Fibroblast of lung (primary cell): ENCODE data around the gene WHRN. TPM values are rescaled to one million over a fixed set of nuclear protein-coding genes. Genes with fewer than 3 reads are reported as not detected.

Experiments
- DNase-seq, 2 donors: peaks; one replicate each; pipeline versions ENCODE4 v3.0.0 to v3.0.0-alpha.2; 2010; ENCODE audit warnings: low read depth in 2 of 2
- H2AFZ ChIP-seq: 2 replicates; pipeline ENCODE4 v1.5.1; 2012; ENCODE audit warnings: low read length, control low read depth, inconsistent platforms
- H3K27ac ChIP-seq: 2 replicates; pipeline ENCODE4 v1.5.1; 2011; ENCODE audit warnings: low read length, control low read depth; ENCODE audit not compliant: insufficient read depth
- H3K27me3 ChIP-seq: 2 replicates; pipeline ENCODE4 v1.5.1; 2011; ENCODE audit warnings: mild to moderate bottlenecking, low read length; ENCODE audit not compliant: control insufficient read depth, insufficient read depth
- H3K36me3 ChIP-seq: 2 replicates; pipeline ENCODE4 v1.5.1; 2011; ENCODE audit warnings: low read length; ENCODE audit not compliant: control insufficient read depth, insufficient read depth
- H3K4me1 ChIP-seq: 2 replicates; pipeline ENCODE4 v1.5.1; 2011; ENCODE audit warnings: low read length; ENCODE audit not compliant: control insufficient read depth, insufficient read depth; ENCODE audit errors: extremely low read depth
- H3K4me2 ChIP-seq: 2 replicates; pipeline ENCODE4 v1.5.1; 2011; ENCODE audit warnings: low read length, control low read depth; ENCODE audit not compliant: insufficient read depth; ENCODE audit errors: extremely low read depth
- H3K4me3 ChIP-seq, 4 experiments: fragments of 200-600 bp in 1 of 4; sonication (generic) in 1 of 4; replicated peaks in 1 of 4; 2 replicates each; pipeline ENCODE4 v1.5.1; 2011 to 2016; ENCODE audit warnings: low read length in 4 of 4, low read depth in 3 of 4, mild to moderate bottlenecking in 3 of 4, control low read depth in 2 of 4, inconsistent platforms in 1 of 4, mixed read lengths in 1 of 4; ENCODE audit not compliant: insufficient read depth in 1 of 4; ENCODE audit errors: control extremely low read depth in 1 of 4
- H3K79me2 ChIP-seq: 2 replicates; pipeline ENCODE4 v1.5.1; 2012; ENCODE audit warnings: mild to moderate bottlenecking, low read length, inconsistent platforms; ENCODE audit not compliant: control insufficient read depth, insufficient read depth
- H3K9ac ChIP-seq: 2 replicates; pipeline ENCODE4 v1.5.1; 2011; ENCODE audit warnings: mild to moderate bottlenecking, low read length, control low read depth; ENCODE audit not compliant: insufficient read depth
- H3K9me3 ChIP-seq: 2 replicates; pipeline ENCODE4 v1.5.1; 2012; ENCODE audit warnings: low read depth, low read length; ENCODE audit not compliant: control insufficient read depth, insufficient read depth
- H4K20me1 ChIP-seq: 2 replicates; pipeline ENCODE4 v1.5.1; 2011; ENCODE audit warnings: low read length; ENCODE audit not compliant: control insufficient read depth, insufficient read depth; ENCODE audit errors: extremely low read depth
- EZH2 ChIP-seq: IDR thresholded peaks from 2 replicates; pipeline ENCODE4 v1.5.1; 2012; ENCODE audit warnings: low read length, control low read depth, mild to moderate bottlenecking; ENCODE audit errors: missing control alignments
- polyA plus RNA-seq, 2 donors: library from polyadenylated mRNA; depleted of rRNA in 1 of 2; stranded (reverse) in 1 of 2; unstranded in 1 of 2; fragments of >200 nt; gene quantifications; 2 replicates each; pipeline ENCODE4 v1.2.1, GENCODE V29; 2011 to 2012; ENCODE audit warnings: missing spikeins in 1 of 2
- total RNA-seq: library from RNA; depleted of rRNA; stranded (reverse); fragments of >200 nt; gene quantifications from 2 replicates; pipeline ENCODE4 v1.2.1, GENCODE V29; 2014
- TF ChIP-seq, protein P1 (sequence below), 2 donors: IDR thresholded peaks in 1 of 2; conservative IDR thresholded peaks in 1 of 2; 1 replicate in 1 of 2; 2 replicates in 1 of 2; pipeline ENCODE4 v1.5.1; 2011 to 2012; ENCODE audit warnings: low read length in 2 of 2, control low read depth in 1 of 2, inconsistent platforms in 1 of 2, low read depth in 1 of 2, mild to moderate bottlenecking in 1 of 2

WHRN gene
- total and polyA plus RNA-seq, 2 donors (not counting 1 experiment from before 2014, with no cell fraction given) = 0.16 to 1.8 TPM

DNA sequence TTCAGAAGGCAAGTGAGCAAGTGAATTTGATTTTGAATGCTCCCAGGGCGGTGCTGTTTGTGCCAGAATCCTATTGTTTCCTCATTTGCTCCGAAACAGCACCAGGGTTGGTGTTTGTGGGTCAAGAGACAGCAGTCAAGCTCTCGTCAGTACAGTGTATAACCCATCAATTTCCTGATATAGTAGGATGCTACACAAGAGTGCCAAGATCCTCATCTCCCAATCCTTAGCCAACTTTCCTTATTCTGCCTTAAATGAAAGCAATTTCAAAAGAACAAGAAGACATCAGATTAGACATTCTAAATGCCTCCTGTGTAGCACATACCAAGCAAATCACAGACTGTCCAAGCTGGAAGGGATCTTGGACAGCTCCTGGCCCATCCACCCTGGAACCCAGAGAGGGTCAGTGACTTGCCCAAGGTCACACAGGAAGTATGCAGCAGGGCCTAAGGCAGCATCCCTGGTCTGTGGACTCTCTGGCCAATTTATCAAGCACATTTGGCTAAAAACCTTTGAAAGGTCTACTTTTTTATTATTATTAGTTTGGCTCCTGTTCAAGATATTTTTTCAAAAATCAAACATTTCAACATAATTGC lies 4.5 kb downstream of the WHRN start:
- no peaks in the 10 kb centered on the region for H3K9me3 ChIP-seq
- H3K27ac ChIP-seq = no peak overlapping the region
- no peaks in the 10 kb centered on the region for H3K4me1 ChIP-seq
- no peaks in the 10 kb centered on the region for H3K36me3 ChIP-seq
- H4K20me1 ChIP-seq = no peaks in the 10 kb centered on the region
- H3K4me2 ChIP-seq = no peak overlapping the region
- H3K79me2 ChIP-seq = no peaks in the 10 kb centered on the region
- DNase-seq = no peak
- H3K9ac ChIP-seq = no peak overlapping the region
- H2AFZ ChIP-seq = no peak overlapping the region
- H3K4me3 ChIP-seq = no peak overlapping the region
- peaks cover 11% of the 10 kb centered on the region for H3K27me3 ChIP-seq
- no peak for TF ChIP-seq EZH2
- TF ChIP-seq, protein P1, sequence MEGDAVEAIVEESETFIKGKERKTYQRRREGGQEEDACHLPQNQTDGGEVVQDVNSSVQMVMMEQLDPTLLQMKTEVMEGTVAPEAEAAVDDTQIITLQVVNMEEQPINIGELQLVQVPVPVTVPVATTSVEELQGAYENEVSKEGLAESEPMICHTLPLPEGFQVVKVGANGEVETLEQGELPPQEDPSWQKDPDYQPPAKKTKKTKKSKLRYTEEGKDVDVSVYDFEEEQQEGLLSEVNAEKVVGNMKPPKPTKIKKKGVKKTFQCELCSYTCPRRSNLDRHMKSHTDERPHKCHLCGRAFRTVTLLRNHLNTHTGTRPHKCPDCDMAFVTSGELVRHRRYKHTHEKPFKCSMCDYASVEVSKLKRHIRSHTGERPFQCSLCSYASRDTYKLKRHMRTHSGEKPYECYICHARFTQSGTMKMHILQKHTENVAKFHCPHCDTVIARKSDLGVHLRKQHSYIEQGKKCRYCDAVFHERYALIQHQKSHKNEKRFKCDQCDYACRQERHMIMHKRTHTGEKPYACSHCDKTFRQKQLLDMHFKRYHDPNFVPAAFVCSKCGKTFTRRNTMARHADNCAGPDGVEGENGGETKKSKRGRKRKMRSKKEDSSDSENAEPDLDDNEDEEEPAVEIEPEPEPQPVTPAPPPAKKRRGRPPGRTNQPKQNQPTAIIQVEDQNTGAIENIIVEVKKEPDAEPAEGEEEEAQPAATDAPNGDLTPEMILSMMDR (conservative IDR thresholded peaks at IDR 0.05 in 1 of 2, IDR thresholded peaks at IDR 0.05 in 1 of 2; ENCODE audit: low read depth in 1 of 2, low read length in 2 of 2) = no peak

DNA sequence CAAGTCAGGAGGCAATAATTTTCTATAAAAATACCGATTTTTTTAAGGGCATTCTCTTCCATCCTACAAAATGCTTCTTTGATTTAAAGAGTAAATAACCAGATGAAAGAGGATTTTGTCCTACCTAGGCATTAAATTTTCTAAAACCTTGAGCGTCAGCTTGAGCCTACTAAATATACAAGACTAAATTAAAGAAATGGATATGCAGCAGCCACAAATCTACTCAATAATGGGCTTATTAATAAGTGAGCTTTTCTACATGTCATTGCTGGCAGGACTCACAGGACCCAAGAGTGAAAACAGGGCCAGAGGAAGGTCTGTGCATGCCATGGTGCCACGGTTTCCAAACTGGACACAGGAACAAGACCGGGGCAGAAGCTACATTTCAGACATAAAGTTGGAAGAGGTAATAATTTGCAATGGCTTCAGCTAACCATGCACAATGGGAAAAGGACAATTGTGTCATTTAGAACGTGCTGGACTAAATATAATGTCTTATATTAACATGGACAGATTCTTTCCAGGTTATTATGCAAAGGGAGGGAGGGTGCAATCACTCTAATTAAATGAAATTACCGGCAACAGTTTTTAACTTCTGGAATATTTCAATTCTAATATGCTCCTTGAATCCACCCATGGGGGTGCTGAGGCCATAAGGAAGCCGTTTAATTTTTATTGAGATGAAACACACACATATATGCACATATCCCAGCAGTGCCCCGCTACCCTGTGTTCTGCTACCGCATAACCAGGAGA lies 5.2 kb downstream of the WHRN start:
- Histone ChIP-seq H3K79me2 (no peaks in the 10 kb centered on the region), H3K4me1 (no peaks in the 10 kb centered on the region), H3K9ac (no peak overlapping the region), H3K36me3 (no peaks in the 10 kb centered on the region), H4K20me1 (no peaks in the 10 kb centered on the region), H3K9me3 (no peaks in the 10 kb centered on the region), H3K27me3 (peaks cover 13% of the 10 kb centered on the region), H3K27ac (no peak overlapping the region), H2AFZ (no peak overlapping the region), H3K4me3 (no peak overlapping the region), H3K4me2 (no peak overlapping the region)
- DNase-seq = no peak
- TF ChIP-seq, protein P1 (conservative IDR thresholded peaks at IDR 0.05 in 1 of 2, IDR thresholded peaks at IDR 0.05 in 1 of 2; ENCODE audit: low read depth in 1 of 2, low read length in 2 of 2) = no peak
- no peak for TF ChIP-seq EZH2

DNA sequence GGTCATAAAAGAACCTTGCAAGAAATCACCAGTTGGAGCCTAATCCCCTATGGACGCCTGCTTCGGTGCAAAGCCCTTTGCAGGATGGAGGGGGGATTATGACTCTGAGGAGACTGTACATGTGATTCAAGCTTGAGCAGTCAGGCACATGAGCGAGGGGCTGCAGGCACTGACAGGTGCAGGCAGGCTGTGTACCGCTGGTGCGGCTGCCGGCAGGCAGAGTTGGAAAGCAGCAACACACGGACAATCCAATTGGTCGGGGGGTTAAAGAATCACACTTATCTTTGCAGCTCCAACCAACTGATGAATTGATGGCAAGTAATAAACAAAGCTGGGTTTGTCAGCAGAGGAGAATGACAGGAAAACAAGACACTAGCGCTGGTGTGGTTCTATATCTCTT lies 5.7 kb downstream of the WHRN start:
- Histone ChIP-seq H4K20me1 (no peaks in the 10 kb centered on the region), H3K4me3 (no peak overlapping the region), H2AFZ (no peak overlapping the region), H3K27me3 (peaks cover 9% of the 10 kb centered on the region), H3K79me2 (no peaks in the 10 kb centered on the region), H3K9me3 (no peaks in the 10 kb centered on the region), H3K4me2 (no peak overlapping the region), H3K36me3 (no peaks in the 10 kb centered on the region), H3K9ac (no peak overlapping the region), H3K4me1 (no peaks in the 10 kb centered on the region), H3K27ac (no peak overlapping the region)
- DNase-seq = no peak
- TF ChIP-seq, protein P1 (conservative IDR thresholded peaks at IDR 0.05 in 1 of 2, IDR thresholded peaks at IDR 0.05 in 1 of 2; ENCODE audit: low read depth in 1 of 2, low read length in 2 of 2) = no peak
- no peak for TF ChIP-seq EZH2
